Right ventricle myocardium inferior (tissue), 1 donor: ENCODE data around the gene GNLY. TPM values are rescaled to one million over a fixed set of nuclear protein-coding genes. Genes with fewer than 3 reads are reported as not detected.
"Not testable (repeated sequence)": the region's sequence is repeated elsewhere in the genome, so short reads cannot be mapped to it uniquely, and the experiment has no call there.

Experiments used
- ATAC-seq: fragments of 200-7000 bp; cut with Tn5 transposase; one replicate; pipeline ENCODE4 v1.9.1; 2020; ENCODE audit warnings: mild to moderate bottlenecking, moderate library complexity
- DNase-seq: peaks from one replicate; pipeline ENCODE4 v3.0.0; 2021; ENCODE audit errors: missing footprints
- intact Hi-C: fragments of 100-400 bp; cut with DNase I; formaldehyde crosslinking; loops from one replicate; pipeline ENCODE4 v1.11.0; 2022
- long read RNA-seq: library from polyadenylated mRNA; unstranded; transcript quantifications from one replicate; pipeline ENCODE4 v2.0.0, GENCODE V29; 2021
- total RNA-seq: library from RNA; stranded (reverse); fragmentation: NEBNext Ultra II Directional; extraction: Animal tissue kit (Norgen Biotek cat#: 25700); gene quantifications from one replicate; pipeline ENCODE4 v1.2.1, GENCODE V29; 2021
- donor health status: DM: no; HTN: yes; CAD: no; lungs with severe emphysema.

Gene GNLY
- total RNA-seq: 3.4 TPM
- long read RNA-seq: 0 reads

GRCh38 chr2:85694052-85695025, at the start of gene GNLY:
GNLY (plus strand) TSS chr2:85694358; CDS start chr2:85694419, 61 bp downstream.
- no peak for DNase-seq
- intact Hi-C loops: no loop called here
- ATAC-seq: no peak

GRCh38 chr2:85644909-85645308, 49.2 kb upstream of the GNLY start:
- intact Hi-C loops: no loop called here
- ATAC-seq (no peak), DNase-seq (no peak)

GRCh38 chr2:85646166-85646565, 48.0 kb upstream of the GNLY start:
- DNase-seq: no peak
- intact Hi-C loops: no loop called here

GRCh38 chr2:85647823-85648526, 46.2 kb upstream of the GNLY start:
- intact Hi-C loops: no loop called here
- DNase-seq (no peak), ATAC-seq (no peak)

More at GRCh38 chr2:85646166-85646565, 48.0 kb upstream of the GNLY start:
- ATAC-seq: no peak

- DNase-seq: no peak
- intact Hi-C loops: no loop called here
- no peak for ATAC-seq
Observed at GRCh38 chr2:85648619-85649018, 45.5 kb upstream of the GNLY start.

GRCh38 chr2:85649201-85650190, 44.7 kb upstream of the GNLY start:
- ATAC-seq: no peak
- no peak for DNase-seq
- intact Hi-C loops: no loop called here

- no peak for ATAC-seq
- intact Hi-C loops: no loop called here
- DNase-seq: no peak
Observed at GRCh38 chr2:85650456-85650855, 43.7 kb upstream of the GNLY start.

- intact Hi-C loops: no loop called here
- no peak for DNase-seq
- ATAC-seq: no peak
Observed at GRCh38 chr2:85651097-85651496, 43.1 kb upstream of the GNLY start.

GRCh38 chr2:85652056-85652455, 42.1 kb upstream of the GNLY start:
- DNase-seq (no peak), ATAC-seq (no peak)
- intact Hi-C loops: no loop called here

- DNase-seq (no peak), ATAC-seq (no peak)
- intact Hi-C loops: no loop called here
Observed at GRCh38 chr2:85653996-85654395, 40.2 kb upstream of the GNLY start.

GRCh38 chr2:85655961-85656417, 38.2 kb upstream of the GNLY start:
- ATAC-seq (no peak), DNase-seq (no peak)
- intact Hi-C loops: no loop called here

- ATAC-seq (no peak), DNase-seq (no peak)
- intact Hi-C loops: no loop called here
Observed at GRCh38 chr2:85656468-85656867, 37.7 kb upstream of the GNLY start.

GRCh38 chr2:85657399-85657798, 36.8 kb upstream of the GNLY start:
- intact Hi-C loops, ATAC-seq, DNase-seq: not testable (repeated sequence)

- intact Hi-C loops: no loop called here
Observed at GRCh38 chr2:85659324-85659981, 34.7 kb upstream of the GNLY start.

GRCh38 chr2:85660301-85660700, 33.9 kb upstream of the GNLY start:
- intact Hi-C loops: loop anchor here (5.0 kb wide), 1 partner anchor 47 kb away; no protein-coding TSS in a partner anchor

More at GRCh38 chr2:85659324-85659981, 34.7 kb upstream of the GNLY start:
- DNase-seq (no peak), ATAC-seq (no peak)

GRCh38 chr2:85660725-85661124, 33.4 kb upstream of the GNLY start:
- intact Hi-C loops: loop anchor here (5.0 kb wide), 1 partner anchor 47 kb away; no protein-coding TSS in a partner anchor
- DNase-seq (no peak), ATAC-seq (no peak)

More at GRCh38 chr2:85660301-85660700, 33.9 kb upstream of the GNLY start:
- ATAC-seq, DNase-seq: not testable (repeated sequence)

- ATAC-seq (no peak), DNase-seq (no peak)
- intact Hi-C loops: loop anchor here (5.0 kb wide), 1 partner anchor 46 kb away; no protein-coding TSS in a partner anchor
Observed at GRCh38 chr2:85661139-85661858, 32.9 kb upstream of the GNLY start.
